Stomach smooth muscle (tissue), 2 donors: ENCODE results near the gene SLC6A20.

Experiments used
- H3K27ac ChIP-seq: one replicate; pipeline ENCODE4 v1.7.0; 2013; ENCODE audit warnings: mild to moderate bottlenecking, low read length, inconsistent platforms
- H3K27me3 ChIP-seq, 2 donors: one replicate each; pipeline ENCODE4 v1.7.0; 2013; ENCODE audit warnings: low read length in 2 of 2; ENCODE audit not compliant: insufficient read depth in 2 of 2, control insufficient read depth in 1 of 2
- H3K36me3 ChIP-seq, 2 donors: one replicate each; pipeline ENCODE4 v1.7.0; 2013; ENCODE audit warnings: low read length in 2 of 2; ENCODE audit not compliant: control insufficient read depth in 2 of 2, insufficient read depth in 2 of 2
- H3K4me1 ChIP-seq: one replicate; pipeline ENCODE4 v1.7.0; 2013; ENCODE audit warnings: low read length; ENCODE audit not compliant: control insufficient read depth, insufficient read depth
- H3K4me3 ChIP-seq, 2 donors: one replicate each; pipeline ENCODE4 v1.7.0; 2013; ENCODE audit warnings: low read length in 2 of 2
- H3K9ac ChIP-seq, 2 donors: one replicate each; pipeline ENCODE4 v1.7.0; 2013; ENCODE audit warnings: low read length in 2 of 2, mild to moderate bottlenecking in 1 of 2
- H3K9me3 ChIP-seq, 2 donors: one replicate each; pipeline ENCODE4 v1.7.0; 2013; ENCODE audit warnings: low read length in 2 of 2; ENCODE audit not compliant: control insufficient read depth in 2 of 2
- donor health status: healthy.
- donor health status: Pancreatic carcinoma.

The SLC6A20 gene

GRCh38 chr3:45719655-45720487, 76.5 kb downstream of the SLC6A20 start:
- H3K4me3 ChIP-seq: peak overlapping the region in 1 of 2 donors; percentile 37
- no peaks in the 10 kb centered on the region for H3K9me3 ChIP-seq
- H3K9ac ChIP-seq: no peak overlapping the region
- no peaks in the 10 kb centered on the region for H3K4me1 ChIP-seq
- H3K36me3 ChIP-seq: peaks cover 15 to 17% of the 10 kb centered on the region in 2 donors
- H3K27ac ChIP-seq: no peak overlapping the region
- H3K27me3 ChIP-seq: no peaks in the 10 kb centered on the region

GRCh38 chr3:45716790-45717336, 79.5 kb downstream of the SLC6A20 start:
- Histone ChIP-seq H3K9me3 (no peaks in the 10 kb centered on the region), H3K4me3 (no peak overlapping the region), H3K36me3 (peaks cover 9 to 19% of the 10 kb centered on the region in 2 donors), H3K27me3 (no peaks in the 10 kb centered on the region), H3K4me1 (no peaks in the 10 kb centered on the region), H3K9ac (no peak overlapping the region), H3K27ac (no peak overlapping the region)

GRCh38 chr3:45715945-45716344, 80.4 kb downstream of the SLC6A20 start:
- no peaks in the 10 kb centered on the region for H3K4me1 ChIP-seq
- no peak overlapping the region for H3K4me3 ChIP-seq
- no peaks in the 10 kb centered on the region for H3K27me3 ChIP-seq
- H3K27ac ChIP-seq: no peak overlapping the region
- peaks cover 13 to 24% of the 10 kb centered on the region in 2 donors for H3K36me3 ChIP-seq
- no peak overlapping the region for H3K9ac ChIP-seq
- H3K9me3 ChIP-seq: no peaks in the 10 kb centered on the region

- H3K27me3 ChIP-seq: no peaks in the 10 kb centered on the region
- no peaks in the 10 kb centered on the region for H3K4me1 ChIP-seq
- H3K36me3 ChIP-seq: peaks cover 20 to 28% of the 10 kb centered on the region in 2 donors
- no peak overlapping the region for H3K9ac ChIP-seq
- no peak overlapping the region for H3K4me3 ChIP-seq
- no peaks in the 10 kb centered on the region for H3K9me3 ChIP-seq
- H3K27ac ChIP-seq: no peak overlapping the region
These were observed 83.8 kb downstream of the SLC6A20 start for GRCh38 chr3:45712434-45713110.

DNA sequence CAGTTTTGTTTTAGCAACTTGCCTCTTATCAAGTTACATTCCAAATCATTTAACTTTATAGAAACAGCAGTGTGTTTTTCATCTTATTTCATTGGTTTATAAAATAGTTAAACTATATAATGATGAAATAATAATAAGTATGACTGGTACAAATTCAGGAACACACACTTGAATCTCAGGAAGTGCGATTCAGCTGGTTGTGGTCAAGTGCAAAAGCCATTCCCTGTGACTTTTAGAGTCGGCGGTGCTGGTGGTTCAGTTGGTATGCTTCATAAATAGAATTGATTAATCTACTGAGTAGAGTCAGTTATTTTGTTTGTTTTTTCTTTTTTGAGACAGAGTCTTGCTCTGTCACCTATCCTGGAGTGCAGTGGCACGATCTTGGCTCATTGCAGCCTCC, 84.4 kb downstream of the SLC6A20 start:
- Histone ChIP-seq H3K27ac (no peak overlapping the region), H3K9me3 (no peaks in the 10 kb centered on the region), H3K9ac (no peak overlapping the region), H3K27me3 (no peaks in the 10 kb centered on the region), H3K36me3 (peaks cover 20 to 31% of the 10 kb centered on the region in 2 donors), H3K4me3 (no peak overlapping the region), H3K4me1 (no peaks in the 10 kb centered on the region)

- H3K36me3 ChIP-seq: peaks cover 17 to 23% of the 10 kb centered on the region in 2 donors
- H3K27me3 ChIP-seq: no peaks in the 10 kb centered on the region
- H3K9ac ChIP-seq: no peak overlapping the region
- H3K4me1 ChIP-seq: no peaks in the 10 kb centered on the region
- H3K27ac ChIP-seq: no peak overlapping the region
- H3K4me3 ChIP-seq: no peak overlapping the region
- no peaks in the 10 kb centered on the region for H3K9me3 ChIP-seq
These were observed 90.2 kb downstream of the SLC6A20 start for GRCh38 chr3:45705839-45706808.
